DOHH2 (cell line): ENCODE data around the gene PDZK1IP1.

Experiments
- H3F3A ChIP-seq: fragments of 200-600 bp; sonication (generic), shearing (Covaris generic); 2 replicates; pipeline ENCODE4 v1.6.0; 2016; ENCODE audit warnings: antibody characterized with exemption, mild to moderate bottlenecking; ENCODE audit not compliant: control insufficient read depth, insufficient read depth
- H3K27ac ChIP-seq: fragments of 200-600 bp; sonication (generic); 2 replicates; pipeline ENCODE4 v1.5.1; 2014; ENCODE audit warnings: low read depth, mild to moderate bottlenecking, low read length, moderate library complexity
- H3K27me3 ChIP-seq: fragments of 200-600 bp; sonication (generic); 2 replicates; pipeline ENCODE4 v1.6.1; 2014; ENCODE audit warnings: mild to moderate bottlenecking, low read length, mixed read lengths; ENCODE audit not compliant: control insufficient read depth
- H3K36me3 ChIP-seq: fragments of 200-600 bp; sonication (generic); 2 replicates; pipeline ENCODE4 v1.6.1; 2014; ENCODE audit warnings: mild to moderate bottlenecking, low read length, moderate library complexity, mixed read lengths; ENCODE audit not compliant: control insufficient read depth
- H3K4me1 ChIP-seq: fragments of 200-600 bp; sonication (generic); 2 replicates; pipeline ENCODE4 v1.6.1; 2014; ENCODE audit warnings: mild to moderate bottlenecking, low read length, mixed read lengths; ENCODE audit not compliant: control insufficient read depth
- H3K4me2 ChIP-seq: fragments of 200-600 bp; sonication (generic); 2 replicates; pipeline ENCODE4 v1.6.0; 2014; ENCODE audit warnings: mild to moderate bottlenecking, low read length, moderate library complexity
- H3K4me3 ChIP-seq: fragments of 200-600 bp; sonication (generic); 2 replicates; pipeline ENCODE4 v1.5.1; 2014; ENCODE audit warnings: mild to moderate bottlenecking, low read length, mixed read lengths
- H3K79me2 ChIP-seq: fragments of 200-600 bp; sonication (generic); 2 replicates; pipeline ENCODE4 v1.6.1; 2014; ENCODE audit warnings: mild to moderate bottlenecking, low read length, mixed read lengths; ENCODE audit not compliant: control insufficient read depth
- H3K9me2 ChIP-seq: fragments of 200-600 bp; sonication (generic); replicated peaks from 2 replicates; pipeline ENCODE4 v1.6.1; 2014; ENCODE audit warnings: mild to moderate bottlenecking, low read length, mixed read lengths; ENCODE audit not compliant: control insufficient read depth
- H3K9me3 ChIP-seq: fragments of 200-600 bp; sonication (generic); 2 replicates; pipeline ENCODE4 v1.6.1; 2014; ENCODE audit warnings: antibody characterized with exemption, low read length, mixed read lengths; ENCODE audit not compliant: control insufficient read depth, insufficient read depth
- H4K20me1 ChIP-seq: fragments of 200-600 bp; sonication (generic); 2 replicates; pipeline ENCODE4 v1.6.0; 2014; ENCODE audit warnings: low read depth, mild to moderate bottlenecking, antibody characterized with exemption, low read length, moderate library complexity; ENCODE audit not compliant: control insufficient read depth, insufficient read depth
- EZH2phosphoT487 ChIP-seq: fragments of 200-600 bp; sonication (generic); IDR thresholded peaks from 2 replicates; pipeline ENCODE4 v1.6.1; 2017; ENCODE audit warnings: borderline replicate concordance, mild to moderate bottlenecking, antibody characterized with exemption, low read length, moderate library complexity, mixed read lengths
- TF ChIP-seq, protein P1 (sequence below): fragments of 200-600 bp; sonication (generic); IDR thresholded peaks from one replicate; pipeline ENCODE4 v1.5.1; 2014; ENCODE audit warnings: antibody characterized with exemption, mild to moderate bottlenecking, low read depth, low read length; ENCODE audit not compliant: poor library complexity, severe bottlenecking

The PDZK1IP1 gene

DNA sequence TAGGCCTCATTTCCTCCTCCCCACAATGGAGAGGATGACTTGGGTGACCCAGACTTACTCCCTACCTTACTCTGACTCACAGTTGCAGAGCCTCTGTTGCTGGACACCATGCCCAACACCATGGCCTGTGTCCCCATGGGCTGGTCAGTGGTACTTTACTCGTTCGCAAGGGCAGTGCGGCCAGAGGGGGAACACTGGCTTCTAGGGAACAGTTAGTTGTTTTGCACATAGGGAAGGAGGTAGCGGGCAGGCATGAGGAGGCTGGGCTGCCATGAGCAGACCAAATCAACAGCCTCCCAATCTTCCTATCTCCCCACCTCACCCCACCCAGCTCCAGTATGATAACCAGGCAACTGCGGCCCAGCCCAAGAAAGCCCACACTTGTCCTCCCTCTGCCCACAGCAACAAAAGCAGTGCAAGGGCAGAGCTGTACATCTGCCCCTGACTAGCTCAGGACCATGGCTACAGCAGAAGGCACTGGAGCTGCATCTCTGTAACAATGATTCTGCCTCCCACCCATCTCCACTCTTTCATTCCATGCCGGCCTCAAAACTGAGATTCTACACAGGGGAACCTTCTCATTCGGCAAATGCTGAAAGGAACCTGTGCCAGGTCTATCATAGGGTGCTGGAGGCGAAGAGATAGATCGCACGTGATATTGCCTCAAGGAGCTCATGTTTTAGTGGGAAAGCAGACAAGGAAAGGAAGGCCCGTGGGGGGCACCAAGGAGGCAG is 23.6 kb upstream of the PDZK1IP1 start:
- H3F3A ChIP-seq = no peaks in the 10 kb centered on the region
- H3K4me2 ChIP-seq = no peak overlapping the region
- no peaks in the 10 kb centered on the region for H3K36me3 ChIP-seq
- no peaks in the 10 kb centered on the region for H4K20me1 ChIP-seq
- no peaks in the 10 kb centered on the region for H3K9me3 ChIP-seq
- H3K4me1 ChIP-seq = peaks cover 13% of the 10 kb centered on the region
- H3K79me2 ChIP-seq = no peaks in the 10 kb centered on the region
- no peak for TF ChIP-seq EZH2phosphoT487
- TF ChIP-seq, protein P1, sequence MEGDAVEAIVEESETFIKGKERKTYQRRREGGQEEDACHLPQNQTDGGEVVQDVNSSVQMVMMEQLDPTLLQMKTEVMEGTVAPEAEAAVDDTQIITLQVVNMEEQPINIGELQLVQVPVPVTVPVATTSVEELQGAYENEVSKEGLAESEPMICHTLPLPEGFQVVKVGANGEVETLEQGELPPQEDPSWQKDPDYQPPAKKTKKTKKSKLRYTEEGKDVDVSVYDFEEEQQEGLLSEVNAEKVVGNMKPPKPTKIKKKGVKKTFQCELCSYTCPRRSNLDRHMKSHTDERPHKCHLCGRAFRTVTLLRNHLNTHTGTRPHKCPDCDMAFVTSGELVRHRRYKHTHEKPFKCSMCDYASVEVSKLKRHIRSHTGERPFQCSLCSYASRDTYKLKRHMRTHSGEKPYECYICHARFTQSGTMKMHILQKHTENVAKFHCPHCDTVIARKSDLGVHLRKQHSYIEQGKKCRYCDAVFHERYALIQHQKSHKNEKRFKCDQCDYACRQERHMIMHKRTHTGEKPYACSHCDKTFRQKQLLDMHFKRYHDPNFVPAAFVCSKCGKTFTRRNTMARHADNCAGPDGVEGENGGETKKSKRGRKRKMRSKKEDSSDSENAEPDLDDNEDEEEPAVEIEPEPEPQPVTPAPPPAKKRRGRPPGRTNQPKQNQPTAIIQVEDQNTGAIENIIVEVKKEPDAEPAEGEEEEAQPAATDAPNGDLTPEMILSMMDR = no peak
- no peak overlapping the region for H3K4me3 ChIP-seq
- no peaks in the 10 kb centered on the region for H3K9me2 ChIP-seq
- H3K27ac ChIP-seq = no peak overlapping the region
- no peaks in the 10 kb centered on the region for H3K27me3 ChIP-seq

DNA sequence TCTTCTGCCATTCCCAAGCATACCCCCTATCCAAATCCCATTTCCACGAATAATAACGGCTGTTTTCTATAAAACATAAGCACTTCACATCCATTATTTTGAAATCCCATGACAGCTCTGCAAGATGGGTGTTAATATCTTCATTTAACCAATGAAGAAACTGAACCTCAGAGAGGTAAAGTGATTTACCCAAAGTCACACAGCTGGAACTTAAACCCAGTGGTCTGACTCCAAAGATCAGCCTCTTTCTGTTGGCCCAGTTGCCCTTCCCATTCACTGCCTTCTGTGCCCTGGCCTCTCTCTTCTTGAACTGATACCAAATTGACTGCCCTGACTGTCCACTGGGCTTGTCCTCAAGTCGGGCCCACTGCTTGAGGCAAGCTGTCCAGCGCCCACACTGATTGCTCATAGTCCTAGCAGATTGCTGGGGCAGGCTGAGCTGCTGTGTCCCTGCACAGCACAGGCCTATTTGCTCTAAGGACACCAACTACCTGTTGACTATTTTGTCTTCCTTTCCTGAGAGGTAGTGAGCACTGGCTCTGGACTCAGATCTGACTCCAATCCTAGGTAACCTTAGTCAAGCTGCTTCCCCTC is 22.9 kb upstream of the PDZK1IP1 start:
- Histone ChIP-seq H3K4me2 (no peak overlapping the region), H3K4me3 (no peak overlapping the region), H3K4me1 (peaks cover 13% of the 10 kb centered on the region), H3K27ac (no peak overlapping the region), H3K9me3 (no peaks in the 10 kb centered on the region), H3F3A (no peaks in the 10 kb centered on the region), H3K27me3 (no peaks in the 10 kb centered on the region), H4K20me1 (no peaks in the 10 kb centered on the region), H3K9me2 (no peaks in the 10 kb centered on the region), H3K79me2 (no peaks in the 10 kb centered on the region), H3K36me3 (no peaks in the 10 kb centered on the region)
- no peak for TF ChIP-seq EZH2phosphoT487
- TF ChIP-seq, protein P1 = no peak

DNA sequence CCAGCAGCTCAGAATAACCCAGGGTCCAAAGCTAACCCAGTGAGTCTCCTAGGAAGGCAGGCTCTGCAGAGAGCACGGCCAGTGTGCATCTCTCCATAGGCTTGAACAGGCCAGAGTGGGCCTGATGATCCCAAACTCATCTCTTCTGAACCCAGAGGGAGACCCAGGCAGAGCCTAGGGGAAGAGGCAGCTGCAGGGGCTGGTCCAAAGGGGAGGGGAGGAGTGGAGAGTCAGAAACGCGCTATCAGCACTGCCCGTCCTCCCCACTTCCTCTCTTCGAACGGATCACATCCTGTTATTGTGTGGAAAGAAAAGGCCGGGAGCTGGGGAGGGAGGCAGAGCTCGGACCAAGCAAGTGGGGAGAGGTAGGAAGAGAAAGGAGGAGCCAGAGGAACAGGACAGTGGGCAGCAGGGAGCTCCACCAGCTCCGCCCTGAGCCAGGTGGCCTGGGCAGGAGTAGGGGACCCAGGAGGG is 22.0 kb upstream of the PDZK1IP1 start:
- Histone ChIP-seq H3K27ac (no peak overlapping the region), H3K4me2 (peak overlapping the region; percentile 40), H3K4me3 (peak overlapping the region; percentile 25; the same call in 1 of the 2 replicates), H3K9me2 (no peaks in the 10 kb centered on the region), H3K79me2 (no peaks in the 10 kb centered on the region), H3F3A (no peaks in the 10 kb centered on the region), H4K20me1 (no peaks in the 10 kb centered on the region), H3K9me3 (no peaks in the 10 kb centered on the region), H3K27me3 (no peaks in the 10 kb centered on the region), H3K36me3 (no peaks in the 10 kb centered on the region), H3K4me1 (peaks cover 13% of the 10 kb centered on the region)
- no peak for TF ChIP-seq EZH2phosphoT487

DNA sequence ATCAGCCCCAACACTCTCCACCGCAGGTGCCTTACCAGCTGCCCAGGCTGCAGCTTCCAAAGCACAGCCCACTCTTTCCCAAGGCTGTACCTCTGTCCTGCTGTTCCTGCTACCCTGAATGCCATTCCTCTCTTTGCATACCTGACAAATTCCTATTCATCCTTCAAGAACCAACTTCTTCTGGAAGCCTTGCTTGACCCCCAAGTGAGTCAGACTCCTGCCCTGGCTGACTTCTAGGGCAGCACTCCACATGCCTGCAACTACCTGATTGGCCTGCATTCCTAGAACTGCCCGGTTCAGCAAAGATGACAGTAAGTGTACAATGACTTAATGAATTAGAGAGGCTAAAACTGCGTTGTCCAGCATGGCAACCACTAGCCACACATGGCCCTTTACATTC is 20.8 kb upstream of the PDZK1IP1 start:
- H3K27ac ChIP-seq = no peak overlapping the region
- H3K9me3 ChIP-seq = no peaks in the 10 kb centered on the region
- H3K79me2 ChIP-seq = no peaks in the 10 kb centered on the region
- H3F3A ChIP-seq = no peaks in the 10 kb centered on the region
- TF ChIP-seq, protein P1 = no peak
- TF ChIP-seq EZH2phosphoT487 = no peak
- no peaks in the 10 kb centered on the region for H4K20me1 ChIP-seq
- no peaks in the 10 kb centered on the region for H3K27me3 ChIP-seq
- no peaks in the 10 kb centered on the region for H3K36me3 ChIP-seq
- H3K9me2 ChIP-seq = no peaks in the 10 kb centered on the region
- no peak overlapping the region for H3K4me2 ChIP-seq
- peaks cover 13% of the 10 kb centered on the region for H3K4me1 ChIP-seq
- no peak overlapping the region for H3K4me3 ChIP-seq
